GM06990 (cell line): ENCODE data around the gene PAX1.
A peak's percentile ranks its signal among the peaks of the same experiment; 100 is the strongest.

Experiments used
- DNase-seq: peaks from one replicate; pipeline ENCODE4 v3.0.0-alpha.2; 2011; ENCODE audit not compliant: insufficient read length; ENCODE audit errors: extremely low read depth
- H3K27me3 ChIP-seq: replicated peaks from 2 replicates; pipeline ENCODE4 v1.6.0; 2011; ENCODE audit warnings: low read length; ENCODE audit not compliant: control insufficient read depth, insufficient read depth
- H3K36me3 ChIP-seq: 2 replicates; pipeline ENCODE4 v1.5.1; 2011; ENCODE audit warnings: low read length; ENCODE audit not compliant: control insufficient read depth, insufficient read depth
- H3K4me3 ChIP-seq: replicated peaks from 2 replicates; pipeline ENCODE4 v1.5.1; 2011; ENCODE audit warnings: low read depth, mild to moderate bottlenecking, control low read depth, low read length
- TF ChIP-seq, protein P1 (sequence below): IDR thresholded peaks from 2 replicates; pipeline ENCODE4 v1.5.1; 2011; ENCODE audit warnings: low read length, control low read depth, mild to moderate bottlenecking, inconsistent platforms; ENCODE audit not compliant: insufficient read depth, poor library complexity, severe bottlenecking

The PAX1 gene

DNA sequence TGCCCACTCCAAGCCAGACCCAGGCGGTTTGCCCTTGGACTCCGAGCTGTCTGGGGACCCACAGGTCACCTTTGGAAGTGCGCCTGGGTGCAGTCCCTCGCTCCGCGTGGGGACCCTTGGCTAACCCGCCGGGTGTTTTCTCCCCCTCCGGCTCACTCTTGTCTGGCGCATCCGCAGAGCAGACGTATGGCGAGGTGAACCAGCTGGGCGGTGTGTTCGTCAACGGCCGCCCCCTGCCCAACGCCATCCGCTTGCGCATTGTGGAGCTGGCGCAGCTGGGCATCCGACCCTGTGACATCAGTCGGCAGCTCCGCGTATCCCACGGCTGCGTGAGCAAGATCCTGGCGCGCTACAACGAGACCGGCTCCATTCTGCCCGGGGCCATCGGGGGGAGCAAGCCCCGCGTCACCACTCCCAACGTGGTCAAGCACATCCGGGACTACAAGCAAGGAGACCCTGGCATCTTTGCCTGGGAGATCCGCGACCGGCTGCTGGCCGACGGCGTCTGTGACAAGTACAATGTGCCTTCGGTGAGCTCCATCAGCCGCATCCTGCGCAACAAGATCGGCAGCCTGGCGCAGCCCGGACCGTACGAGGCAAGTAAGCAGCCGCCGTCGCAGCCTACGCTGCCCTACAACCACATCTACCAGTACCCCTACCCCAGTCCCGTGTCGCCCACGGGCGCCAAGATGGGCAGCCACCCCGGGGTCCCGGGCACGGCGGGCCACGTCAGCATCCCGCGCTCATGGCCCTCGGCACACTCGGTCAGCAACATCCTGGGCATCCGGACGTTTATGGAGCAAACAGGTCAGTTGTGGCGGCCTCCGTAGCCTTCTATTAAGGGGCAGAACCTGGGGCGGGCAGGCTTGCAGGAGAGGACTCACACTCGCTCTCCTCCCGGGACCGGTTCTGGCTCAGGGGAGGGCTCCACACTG, 1.1 kb downstream of the PAX1 start:
- Histone ChIP-seq H3K27me3 (peaks cover 3% of the 10 kb centered on the region), H3K4me3 (no peak overlapping the region), H3K36me3 (no peaks in the 10 kb centered on the region)
- peak; percentile 25 for DNase-seq
- TF ChIP-seq, protein P1, sequence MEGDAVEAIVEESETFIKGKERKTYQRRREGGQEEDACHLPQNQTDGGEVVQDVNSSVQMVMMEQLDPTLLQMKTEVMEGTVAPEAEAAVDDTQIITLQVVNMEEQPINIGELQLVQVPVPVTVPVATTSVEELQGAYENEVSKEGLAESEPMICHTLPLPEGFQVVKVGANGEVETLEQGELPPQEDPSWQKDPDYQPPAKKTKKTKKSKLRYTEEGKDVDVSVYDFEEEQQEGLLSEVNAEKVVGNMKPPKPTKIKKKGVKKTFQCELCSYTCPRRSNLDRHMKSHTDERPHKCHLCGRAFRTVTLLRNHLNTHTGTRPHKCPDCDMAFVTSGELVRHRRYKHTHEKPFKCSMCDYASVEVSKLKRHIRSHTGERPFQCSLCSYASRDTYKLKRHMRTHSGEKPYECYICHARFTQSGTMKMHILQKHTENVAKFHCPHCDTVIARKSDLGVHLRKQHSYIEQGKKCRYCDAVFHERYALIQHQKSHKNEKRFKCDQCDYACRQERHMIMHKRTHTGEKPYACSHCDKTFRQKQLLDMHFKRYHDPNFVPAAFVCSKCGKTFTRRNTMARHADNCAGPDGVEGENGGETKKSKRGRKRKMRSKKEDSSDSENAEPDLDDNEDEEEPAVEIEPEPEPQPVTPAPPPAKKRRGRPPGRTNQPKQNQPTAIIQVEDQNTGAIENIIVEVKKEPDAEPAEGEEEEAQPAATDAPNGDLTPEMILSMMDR, result no peak

DNA sequence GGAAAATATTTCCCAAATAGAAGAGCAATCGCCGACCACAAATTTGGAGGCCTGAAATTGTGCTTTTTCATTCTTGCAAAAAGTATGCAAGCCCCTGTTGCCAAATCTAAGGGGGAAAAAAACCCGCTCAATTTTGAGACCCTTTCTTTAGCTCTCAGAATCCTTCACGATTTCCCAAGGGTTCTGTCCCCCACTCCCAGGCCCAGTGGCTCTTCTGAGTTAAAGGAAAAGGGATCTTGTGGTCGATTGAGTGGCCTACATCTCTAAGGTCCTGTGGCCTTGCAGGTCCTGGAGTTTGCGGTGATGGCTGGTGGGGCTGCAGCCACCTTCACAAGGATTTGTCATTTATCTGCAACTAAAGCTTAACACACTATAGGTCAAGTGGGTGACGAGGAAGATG, 1.8 kb downstream of the PAX1 start:
- H3K4me3 ChIP-seq, result no peak overlapping the region
- DNase-seq, result no peak
- no peaks in the 10 kb centered on the region for H3K36me3 ChIP-seq
- H3K27me3 ChIP-seq, result peaks cover 2% of the 10 kb centered on the region; the same call in 1 of the 2 replicates
- TF ChIP-seq, protein P1, result no peak

DNA sequence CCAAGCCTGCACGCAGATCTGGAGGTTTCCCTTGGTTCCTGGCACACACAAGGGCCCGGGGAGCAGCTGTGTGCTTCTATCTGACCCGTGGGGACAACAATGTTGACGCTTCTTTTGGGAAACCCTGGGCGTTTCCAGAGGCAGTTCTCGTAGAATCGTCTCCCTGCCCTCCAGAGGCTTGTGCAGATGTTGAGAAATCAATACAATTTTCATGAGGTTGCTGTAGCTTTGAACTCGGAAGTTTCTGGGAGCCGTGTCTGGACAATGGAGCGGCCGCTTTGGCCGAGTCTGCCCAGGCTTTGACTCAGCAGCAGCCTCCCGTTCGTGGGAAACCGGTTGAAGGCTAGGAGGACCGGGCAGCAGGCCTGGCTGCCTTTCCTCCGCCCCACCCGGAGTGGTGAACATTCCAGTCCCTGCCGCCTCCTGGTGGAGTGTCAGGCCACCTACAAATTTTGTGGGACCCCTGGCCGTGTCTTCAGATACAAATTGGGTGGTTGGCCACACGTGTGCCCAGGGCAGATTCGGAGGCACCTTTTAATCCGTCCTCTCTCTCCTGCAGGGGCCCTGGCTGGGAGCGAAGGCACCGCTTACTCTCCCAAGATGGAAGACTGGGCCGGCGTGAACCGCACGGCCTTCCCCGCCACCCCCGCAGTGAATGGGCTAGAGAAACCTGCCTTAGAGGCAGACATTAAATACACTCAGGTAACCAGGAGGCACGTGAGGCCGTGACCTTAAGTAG, 2.7 kb downstream of the PAX1 start:
- H3K4me3 ChIP-seq, result no peak overlapping the region
- no peak for DNase-seq
- no peaks in the 10 kb centered on the region for H3K36me3 ChIP-seq
- peaks cover 2% of the 10 kb centered on the region; the same call in 1 of the 2 replicates for H3K27me3 ChIP-seq
- TF ChIP-seq, protein P1, result no peak

DNA sequence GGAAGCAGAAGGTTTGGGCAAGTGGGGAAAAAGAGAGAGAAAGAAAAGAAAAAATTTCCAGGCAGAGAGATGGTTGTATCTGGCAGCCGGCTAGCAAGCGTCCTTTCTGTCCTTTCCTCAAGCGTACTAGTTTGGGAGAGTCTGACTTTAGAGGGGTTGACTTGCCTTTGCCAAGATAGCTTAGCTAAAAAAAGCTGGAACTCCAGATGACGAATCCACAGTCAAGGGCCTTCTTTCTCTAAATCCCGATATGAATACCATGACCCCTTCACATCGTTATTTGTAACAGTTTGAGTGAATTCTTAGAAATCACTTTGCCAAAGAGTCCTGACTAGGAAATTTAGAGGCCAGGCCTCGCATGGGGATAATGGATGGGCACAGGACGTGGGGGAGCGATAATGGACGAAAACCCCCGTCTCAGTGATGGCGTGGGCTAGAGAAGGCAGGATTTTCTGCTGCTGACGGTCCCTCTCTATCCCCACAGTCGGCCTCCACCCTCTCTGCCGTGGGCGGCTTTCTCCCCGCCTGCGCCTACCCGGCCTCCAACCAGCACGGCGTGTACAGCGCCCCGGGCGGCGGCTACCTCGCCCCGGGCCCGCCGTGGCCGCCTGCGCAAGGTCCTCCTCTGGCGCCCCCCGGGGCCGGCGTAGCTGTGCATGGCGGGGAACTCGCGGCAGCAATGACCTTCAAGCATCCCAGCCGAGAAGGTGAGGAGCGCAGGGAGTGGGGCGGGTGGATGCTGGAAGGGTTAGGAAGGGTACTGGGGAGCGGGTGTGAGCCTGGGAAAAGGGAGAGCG, 3.5 kb downstream of the PAX1 start:
- no peak for DNase-seq
- no peaks in the 10 kb centered on the region for H3K36me3 ChIP-seq
- TF ChIP-seq, protein P1, result no peak
- H3K27me3 ChIP-seq, result peaks cover 2% of the 10 kb centered on the region; the same call in 1 of the 2 replicates
- H3K4me3 ChIP-seq, result no peak overlapping the region

DNA sequence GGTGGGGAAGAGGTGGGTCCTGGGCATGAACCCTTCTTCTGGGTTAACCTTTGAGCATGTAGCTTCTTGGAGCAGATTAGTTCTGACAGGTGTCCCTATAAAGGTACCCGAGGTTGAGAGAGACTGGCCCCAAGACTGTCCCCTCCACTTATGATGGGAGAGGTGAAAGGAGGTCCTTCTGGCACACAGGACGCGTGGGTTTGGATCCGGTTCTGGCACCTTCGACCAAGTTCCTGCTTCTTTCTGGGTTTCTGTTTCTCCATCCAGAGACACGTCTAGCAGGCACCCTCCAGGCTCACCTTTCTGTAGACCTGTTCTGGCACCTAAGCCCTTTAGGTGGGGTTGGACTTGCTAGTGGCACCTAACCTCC, 4.1 kb downstream of the PAX1 start:
- H3K36me3 ChIP-seq, result no peaks in the 10 kb centered on the region
- TF ChIP-seq, protein P1, result no peak
- H3K4me3 ChIP-seq, result no peak overlapping the region
- peaks cover 2% of the 10 kb centered on the region; the same call in 1 of the 2 replicates for H3K27me3 ChIP-seq
- no peak for DNase-seq
